RWPE2 (cell line): ENCODE data around the gene TDRD10.

Source experiments
- ATAC-seq: fragments of 200-7000 bp; cut with Tn5 transposase; 3 replicates; pipeline ENCODE4 v1.9.1; 2021; ENCODE audit warnings: low read depth
- DNase-seq: peaks from one replicate; pipeline ENCODE4 v3.0.0-alpha.2; 2020; ENCODE audit warnings: low spot score
- H3K27ac ChIP-seq: fragments of 450-650 bp; 2 replicates; pipeline ENCODE4 v1.5.1; 2017; ENCODE audit warnings: mild to moderate bottlenecking; ENCODE audit not compliant: poor library complexity, severe bottlenecking
- H3K27me3 ChIP-seq: fragments of 250-450 bp; sonication (Bioruptor Pico); 2 replicates; pipeline ENCODE4 v1.5.1; 2021; ENCODE audit warnings: mild to moderate bottlenecking, moderate library complexity; ENCODE audit not compliant: insufficient read depth, poor library complexity, severe bottlenecking
- H3K36me3 ChIP-seq: fragments of 250-450 bp; sonication (Bioruptor Pico); 2 replicates; pipeline ENCODE4 v1.5.1; 2020; ENCODE audit warnings: low read depth, mild to moderate bottlenecking, moderate library complexity
- H3K4me1 ChIP-seq: fragments of 250-450 bp; sonication (Bioruptor Pico); 2 replicates; pipeline ENCODE4 v1.5.1; 2021; ENCODE audit warnings: mild to moderate bottlenecking, moderate library complexity; ENCODE audit not compliant: insufficient read depth, poor library complexity, severe bottlenecking
- H3K4me3 ChIP-seq: fragments of 250-450 bp; sonication (Bioruptor Pico); 2 replicates; pipeline ENCODE4 v1.5.1; 2021; ENCODE audit warnings: mild to moderate bottlenecking, moderate library complexity; ENCODE audit not compliant: severe bottlenecking
- H3K9me3 ChIP-seq: fragments of 250-450 bp; sonication (Bioruptor Pico); 2 replicates; pipeline ENCODE4 v1.5.1; 2021; ENCODE audit warnings: mild to moderate bottlenecking, moderate library complexity; ENCODE audit not compliant: severe bottlenecking
- CTCF ChIP-seq: fragments of 450-650 bp; IDR thresholded peaks from one replicate; pipeline ENCODE4 v1.5.1; 2017; ENCODE audit warnings: mild to moderate bottlenecking, moderate library complexity; ENCODE audit not compliant: poor library complexity, severe bottlenecking

Gene TDRD10

GRCh38 chr1:154478639-154479038 lies 23.4 kb upstream of the TDRD10 start:
- Histone ChIP-seq H3K27ac (no peak overlapping the region), H3K36me3 (no peaks in the 10 kb centered on the region), H3K4me1 (peaks cover 16% of the 10 kb centered on the region), H3K9me3 (no peaks in the 10 kb centered on the region), H3K4me3 (no peak overlapping the region), H3K27me3 (no peaks in the 10 kb centered on the region)
- ATAC-seq (no peak), DNase-seq (no peak)
- peak; percentile 23 for TF ChIP-seq CTCF

DNA sequence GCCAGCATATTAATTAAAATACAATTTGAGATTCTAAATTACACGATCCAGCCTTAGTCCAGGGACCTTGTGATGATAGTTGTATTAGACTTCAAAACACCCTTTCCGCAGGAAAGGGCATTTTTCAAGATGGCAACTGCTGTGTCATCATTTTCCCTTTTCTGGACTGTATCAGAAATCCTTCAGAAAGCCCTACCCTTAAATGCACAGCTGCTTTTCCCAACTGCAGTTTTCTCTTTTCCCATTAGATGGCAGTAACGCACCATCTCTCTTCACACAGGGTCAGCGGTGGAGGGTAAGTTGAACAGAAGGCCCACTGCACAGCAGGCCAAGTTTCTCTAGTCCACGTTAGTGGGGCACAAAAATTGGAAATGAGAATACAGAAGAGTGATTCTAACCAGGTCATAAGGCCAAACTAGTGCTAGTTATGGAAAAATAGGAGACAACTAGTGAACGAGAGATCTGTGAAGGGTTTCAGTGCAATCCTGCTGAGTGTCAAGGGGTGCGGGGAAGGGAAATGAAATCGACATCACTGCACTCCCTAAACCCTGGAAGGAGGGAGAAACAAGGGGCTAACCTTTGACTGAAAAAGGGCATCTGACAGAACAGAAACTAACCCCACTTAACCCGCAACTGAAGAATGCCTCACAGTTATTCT lies 22.1 kb upstream of the TDRD10 start:
- H3K27me3 ChIP-seq: no peaks in the 10 kb centered on the region
- no peak overlapping the region for H3K4me3 ChIP-seq
- H3K27ac ChIP-seq: no peak overlapping the region
- H3K4me1 ChIP-seq: peaks cover 11% of the 10 kb centered on the region
- H3K9me3 ChIP-seq: no peaks in the 10 kb centered on the region
- H3K36me3 ChIP-seq: no peaks in the 10 kb centered on the region
- ATAC-seq (peak; percentile 86), DNase-seq (no peak)
- TF ChIP-seq CTCF: peak; percentile 96

- ATAC-seq (no peak), DNase-seq (no peak)
- H3K9me3 ChIP-seq: no peaks in the 10 kb centered on the region
- H3K4me3 ChIP-seq: no peak overlapping the region
- H3K27ac ChIP-seq: no peak overlapping the region
- H3K36me3 ChIP-seq: no peaks in the 10 kb centered on the region
- H3K4me1 ChIP-seq: peaks cover 10% of the 10 kb centered on the region
- no peaks in the 10 kb centered on the region for H3K27me3 ChIP-seq
- TF ChIP-seq CTCF: no peak
Measured at GRCh38 chr1:154481053-154481452, 21.0 kb upstream of the TDRD10 start.

DNA sequence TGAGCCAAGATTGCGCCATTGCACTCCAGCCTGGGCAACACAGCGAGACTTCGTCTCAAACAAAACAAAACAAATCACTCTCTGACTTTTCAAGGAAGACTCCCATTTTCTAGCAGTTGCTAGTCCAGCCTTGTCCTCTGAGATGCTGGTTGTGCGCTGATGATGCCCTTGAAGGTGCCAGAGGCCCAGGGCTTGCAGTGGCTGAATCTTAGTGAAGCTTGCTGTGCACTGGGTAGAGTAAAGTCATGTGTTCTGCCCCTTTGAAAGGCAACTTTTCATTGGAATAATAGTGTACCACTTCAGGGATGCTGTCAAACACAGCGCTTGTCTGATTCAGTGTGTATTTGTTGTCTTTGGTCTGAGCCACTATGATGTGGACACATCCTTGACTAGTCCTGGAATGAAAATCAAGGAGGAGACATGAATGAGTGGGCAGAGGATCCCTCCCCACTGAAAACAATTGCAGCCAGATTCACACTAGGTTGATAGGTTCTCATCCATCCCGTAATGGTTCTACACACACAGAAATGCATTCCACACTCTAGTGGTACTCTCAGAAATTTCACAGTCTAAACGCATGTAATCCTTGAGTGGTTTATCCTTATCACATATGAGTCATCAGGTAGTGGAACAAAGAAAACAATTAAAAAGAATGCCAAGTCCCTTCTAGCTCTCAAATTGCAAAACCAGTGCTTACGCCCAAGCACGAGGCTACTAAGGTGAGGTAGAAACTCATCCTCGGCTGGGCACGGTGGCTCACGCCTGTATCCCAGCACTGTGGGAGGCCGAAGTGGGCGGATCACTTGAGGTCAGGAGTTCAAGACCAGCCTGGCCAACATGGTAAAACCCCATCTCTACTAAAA lies 17.8 kb upstream of the TDRD10 start:
- H3K9me3 ChIP-seq: no peaks in the 10 kb centered on the region
- no peaks in the 10 kb centered on the region for H3K4me1 ChIP-seq
- H3K4me3 ChIP-seq: no peak overlapping the region
- ATAC-seq (peak; percentile 68), DNase-seq (no peak)
- TF ChIP-seq CTCF: no peak
- no peak overlapping the region for H3K27ac ChIP-seq
- no peaks in the 10 kb centered on the region for H3K27me3 ChIP-seq
- no peaks in the 10 kb centered on the region for H3K36me3 ChIP-seq

DNA sequence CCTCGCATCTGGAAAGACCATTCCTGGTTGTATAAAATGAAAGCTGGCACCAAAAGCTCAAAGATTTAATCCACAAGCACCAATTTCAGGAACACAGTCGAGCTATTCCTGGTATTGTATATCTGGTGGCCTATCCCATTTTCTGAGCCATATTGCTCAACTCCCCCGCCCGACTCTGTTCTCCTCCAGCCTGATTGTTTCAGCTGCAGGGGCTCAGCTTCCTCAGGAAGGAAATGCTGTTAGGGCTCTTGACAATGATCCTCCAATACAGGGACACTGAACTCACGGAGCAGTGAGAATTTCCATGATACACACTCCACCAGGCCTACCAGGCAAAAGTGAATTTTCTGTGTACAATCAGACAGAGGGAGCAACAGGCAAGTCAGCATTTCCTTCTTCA lies 16.9 kb upstream of the TDRD10 start:
- no peak overlapping the region for H3K27ac ChIP-seq
- no peak for TF ChIP-seq CTCF
- ATAC-seq: no peak

More for the DNA sequence above, 16.9 kb upstream of the TDRD10 start:
- Histone ChIP-seq H3K4me3 (no peak overlapping the region), H3K27me3 (no peaks in the 10 kb centered on the region), H3K4me1 (no peaks in the 10 kb centered on the region), H3K36me3 (no peaks in the 10 kb centered on the region), H3K9me3 (no peaks in the 10 kb centered on the region)
- no peak for DNase-seq
